GM12875 (cell line): Measurements from ENCODE around the gene PARD3.

ENCODE experiments used
- H3K4me3 ChIP-seq: one replicate; pipeline ENCODE4 v1.5.1; 2011; ENCODE audit warnings: low read depth, low read length, control low read depth
- TF ChIP-seq, protein P1 (sequence below): IDR thresholded peaks from 2 replicates; pipeline ENCODE4 v1.5.1; 2011; ENCODE audit warnings: low read depth, mild to moderate bottlenecking, control low read depth, inconsistent platforms, low read length, moderate library complexity, borderline replicate concordance; ENCODE audit not compliant: insufficient read depth

The PARD3 gene

DNA sequence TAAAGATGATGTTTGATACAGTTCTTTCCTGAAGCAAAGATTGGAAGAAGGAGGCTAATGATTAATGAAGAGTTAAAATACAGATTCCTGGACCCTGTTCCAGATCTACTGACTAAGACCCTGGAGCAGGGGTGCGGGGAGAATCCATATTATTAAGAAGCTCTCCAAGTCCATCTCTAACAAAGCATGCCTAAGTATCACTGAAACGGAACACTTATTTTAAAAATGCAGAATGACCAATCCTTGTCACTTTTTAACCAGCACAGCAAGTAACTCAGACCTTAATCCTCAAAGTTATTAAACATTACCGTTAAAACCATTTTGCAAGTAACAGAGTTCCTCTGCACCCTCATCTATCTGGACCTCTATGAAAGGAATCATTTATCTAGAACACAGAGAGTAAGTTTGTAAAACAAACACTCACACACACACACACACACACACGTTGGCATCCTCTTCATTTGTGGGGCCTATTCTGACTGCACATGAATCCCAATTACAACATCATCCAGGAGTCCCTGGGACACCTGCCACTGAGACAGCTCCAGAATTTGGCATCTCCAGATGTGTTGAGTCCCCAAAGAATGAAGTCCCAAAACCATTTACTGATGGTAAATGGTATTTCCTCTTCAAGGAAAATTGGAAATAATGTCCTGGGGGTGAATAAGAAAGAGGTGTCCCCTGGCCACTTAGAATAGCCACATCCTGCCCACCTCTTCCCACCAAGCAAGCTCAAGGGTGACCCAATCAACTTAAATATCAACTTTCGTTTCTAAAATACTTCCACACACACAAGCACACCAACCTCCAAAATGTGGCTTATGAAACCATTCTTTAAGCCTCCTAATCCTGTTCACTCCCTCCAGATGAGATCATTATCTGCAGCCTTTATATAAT lies 117.5 kb downstream of the PARD3 start:
- TF ChIP-seq, protein P1, sequence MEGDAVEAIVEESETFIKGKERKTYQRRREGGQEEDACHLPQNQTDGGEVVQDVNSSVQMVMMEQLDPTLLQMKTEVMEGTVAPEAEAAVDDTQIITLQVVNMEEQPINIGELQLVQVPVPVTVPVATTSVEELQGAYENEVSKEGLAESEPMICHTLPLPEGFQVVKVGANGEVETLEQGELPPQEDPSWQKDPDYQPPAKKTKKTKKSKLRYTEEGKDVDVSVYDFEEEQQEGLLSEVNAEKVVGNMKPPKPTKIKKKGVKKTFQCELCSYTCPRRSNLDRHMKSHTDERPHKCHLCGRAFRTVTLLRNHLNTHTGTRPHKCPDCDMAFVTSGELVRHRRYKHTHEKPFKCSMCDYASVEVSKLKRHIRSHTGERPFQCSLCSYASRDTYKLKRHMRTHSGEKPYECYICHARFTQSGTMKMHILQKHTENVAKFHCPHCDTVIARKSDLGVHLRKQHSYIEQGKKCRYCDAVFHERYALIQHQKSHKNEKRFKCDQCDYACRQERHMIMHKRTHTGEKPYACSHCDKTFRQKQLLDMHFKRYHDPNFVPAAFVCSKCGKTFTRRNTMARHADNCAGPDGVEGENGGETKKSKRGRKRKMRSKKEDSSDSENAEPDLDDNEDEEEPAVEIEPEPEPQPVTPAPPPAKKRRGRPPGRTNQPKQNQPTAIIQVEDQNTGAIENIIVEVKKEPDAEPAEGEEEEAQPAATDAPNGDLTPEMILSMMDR, result no peak
- no peak overlapping the region for H3K4me3 ChIP-seq

GRCh38 chr10:34696423-34696822 lies 118.7 kb downstream of the PARD3 start:
- no peak overlapping the region for H3K4me3 ChIP-seq
- TF ChIP-seq, protein P1, result no peak

GRCh38 chr10:34690383-34691049 lies 124.6 kb downstream of the PARD3 start:
- H3K4me3 ChIP-seq, result no peak overlapping the region
- TF ChIP-seq, protein P1, result no peak

DNA sequence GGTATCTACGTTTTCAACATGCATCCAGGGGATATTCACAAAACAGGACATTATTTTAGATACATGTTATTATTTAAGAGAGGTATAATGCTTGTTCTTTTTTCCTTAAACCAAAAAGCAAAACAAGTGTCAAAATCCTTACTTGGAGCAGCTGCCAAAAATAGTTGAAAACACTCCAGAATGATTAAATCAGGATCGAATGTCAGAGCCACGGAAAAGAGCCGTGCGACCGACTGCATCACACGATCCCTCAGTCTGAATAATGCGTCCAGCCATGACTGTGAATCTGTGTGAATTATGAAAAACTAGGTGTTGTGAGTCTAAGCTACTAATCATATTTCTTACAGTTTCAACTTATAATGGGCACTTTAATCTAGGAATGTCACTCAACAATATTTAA lies 126.0 kb downstream of the PARD3 start:
- H3K4me3 ChIP-seq, result no peak overlapping the region
- TF ChIP-seq, protein P1, result no peak

- TF ChIP-seq, protein P1, result no peak
Observed at GRCh38 chr10:34687434-34688210, 127.5 kb downstream of the PARD3 start.

GRCh38 chr10:34682580-34682979 lies 132.5 kb downstream of the PARD3 start:
- TF ChIP-seq, protein P1, result no peak
- H3K4me3 ChIP-seq, result no peak overlapping the region

More at GRCh38 chr10:34687434-34688210, 127.5 kb downstream of the PARD3 start:
- H3K4me3 ChIP-seq, result no peak overlapping the region
